ENCODE measurements around the gene ANGEL1.

Gene ANGEL1

GRCh38 chr14:76820700-76821099 lies 8.0 kb upstream of the ANGEL1 start:
- TF ChIP-seq POLR2AphosphoS5 (IDR thresholded peaks at IDR 0.05; ENCODE audit: low read depth) (no peak), SPI1 (IDR thresholded peaks at IDR 0.05; ENCODE audit: borderline replicate concordance, low read depth) (no peak), GABPA (IDR thresholded peaks at IDR 0.05; ENCODE audit: low read depth) (no peak)
- TF ChIP-seq, protein P1, sequence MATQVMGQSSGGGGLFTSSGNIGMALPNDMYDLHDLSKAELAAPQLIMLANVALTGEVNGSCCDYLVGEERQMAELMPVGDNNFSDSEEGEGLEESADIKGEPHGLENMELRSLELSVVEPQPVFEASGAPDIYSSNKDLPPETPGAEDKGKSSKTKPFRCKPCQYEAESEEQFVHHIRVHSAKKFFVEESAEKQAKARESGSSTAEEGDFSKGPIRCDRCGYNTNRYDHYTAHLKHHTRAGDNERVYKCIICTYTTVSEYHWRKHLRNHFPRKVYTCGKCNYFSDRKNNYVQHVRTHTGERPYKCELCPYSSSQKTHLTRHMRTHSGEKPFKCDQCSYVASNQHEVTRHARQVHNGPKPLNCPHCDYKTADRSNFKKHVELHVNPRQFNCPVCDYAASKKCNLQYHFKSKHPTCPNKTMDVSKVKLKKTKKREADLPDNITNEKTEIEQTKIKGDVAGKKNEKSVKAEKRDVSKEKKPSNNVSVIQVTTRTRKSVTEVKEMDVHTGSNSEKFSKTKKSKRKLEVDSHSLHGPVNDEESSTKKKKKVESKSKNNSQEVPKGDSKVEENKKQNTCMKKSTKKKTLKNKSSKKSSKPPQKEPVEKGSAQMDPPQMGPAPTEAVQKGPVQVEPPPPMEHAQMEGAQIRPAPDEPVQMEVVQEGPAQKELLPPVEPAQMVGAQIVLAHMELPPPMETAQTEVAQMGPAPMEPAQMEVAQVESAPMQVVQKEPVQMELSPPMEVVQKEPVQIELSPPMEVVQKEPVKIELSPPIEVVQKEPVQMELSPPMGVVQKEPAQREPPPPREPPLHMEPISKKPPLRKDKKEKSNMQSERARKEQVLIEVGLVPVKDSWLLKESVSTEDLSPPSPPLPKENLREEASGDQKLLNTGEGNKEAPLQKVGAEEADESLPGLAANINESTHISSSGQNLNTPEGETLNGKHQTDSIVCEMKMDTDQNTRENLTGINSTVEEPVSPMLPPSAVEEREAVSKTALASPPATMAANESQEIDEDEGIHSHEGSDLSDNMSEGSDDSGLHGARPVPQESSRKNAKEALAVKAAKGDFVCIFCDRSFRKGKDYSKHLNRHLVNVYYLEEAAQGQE (IDR thresholded peaks at IDR 0.05; ENCODE audit: insufficient replicate concordance, low read depth) = no peak
- TF ChIP-seq, protein P2, sequence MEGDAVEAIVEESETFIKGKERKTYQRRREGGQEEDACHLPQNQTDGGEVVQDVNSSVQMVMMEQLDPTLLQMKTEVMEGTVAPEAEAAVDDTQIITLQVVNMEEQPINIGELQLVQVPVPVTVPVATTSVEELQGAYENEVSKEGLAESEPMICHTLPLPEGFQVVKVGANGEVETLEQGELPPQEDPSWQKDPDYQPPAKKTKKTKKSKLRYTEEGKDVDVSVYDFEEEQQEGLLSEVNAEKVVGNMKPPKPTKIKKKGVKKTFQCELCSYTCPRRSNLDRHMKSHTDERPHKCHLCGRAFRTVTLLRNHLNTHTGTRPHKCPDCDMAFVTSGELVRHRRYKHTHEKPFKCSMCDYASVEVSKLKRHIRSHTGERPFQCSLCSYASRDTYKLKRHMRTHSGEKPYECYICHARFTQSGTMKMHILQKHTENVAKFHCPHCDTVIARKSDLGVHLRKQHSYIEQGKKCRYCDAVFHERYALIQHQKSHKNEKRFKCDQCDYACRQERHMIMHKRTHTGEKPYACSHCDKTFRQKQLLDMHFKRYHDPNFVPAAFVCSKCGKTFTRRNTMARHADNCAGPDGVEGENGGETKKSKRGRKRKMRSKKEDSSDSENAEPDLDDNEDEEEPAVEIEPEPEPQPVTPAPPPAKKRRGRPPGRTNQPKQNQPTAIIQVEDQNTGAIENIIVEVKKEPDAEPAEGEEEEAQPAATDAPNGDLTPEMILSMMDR (IDR thresholded peaks at IDR 0.05; ENCODE audit: insufficient read depth, low read length) = no peak
- Histone ChIP-seq H3K4me3 (replicated peaks; ENCODE audit: insufficient read depth, low read length) (no peak overlapping the region), H3K27ac (replicated peaks) (no peak overlapping the region), H3K27me3 (ENCODE audit: insufficient read depth, poor library complexity, severe bottlenecking) (no peaks in the 10 kb centered on the region)
- no peak for DNase-seq (ENCODE audit: low read depth in 1 of 2, low spot score in 1 of 2)

- no peaks in the 10 kb centered on the region for H3K27me3 ChIP-seq (ENCODE audit: insufficient read depth, poor library complexity, severe bottlenecking)
- no peak for DNase-seq (ENCODE audit: low read depth in 1 of 2, low spot score in 1 of 2)
- no peak overlapping the region for H3K4me3 ChIP-seq (replicated peaks; ENCODE audit: insufficient read depth, low read length)
- no peak overlapping the region for H3K27ac ChIP-seq (replicated peaks)
- TF ChIP-seq, protein P1 (IDR thresholded peaks at IDR 0.05; ENCODE audit: insufficient replicate concordance, low read depth) = no peak
- no peak for TF ChIP-seq POLR2AphosphoS5 (IDR thresholded peaks at IDR 0.05; ENCODE audit: low read depth)
- TF ChIP-seq SPI1 (IDR thresholded peaks at IDR 0.05; ENCODE audit: borderline replicate concordance, low read depth) = no peak
- no peak for TF ChIP-seq GABPA (IDR thresholded peaks at IDR 0.05; ENCODE audit: low read depth)
- TF ChIP-seq, protein P2 (IDR thresholded peaks at IDR 0.05; ENCODE audit: insufficient read depth, low read length) = no peak
Observed at GRCh38 chr14:76814726-76815645, 2.3 kb upstream of the ANGEL1 start.

DNA sequence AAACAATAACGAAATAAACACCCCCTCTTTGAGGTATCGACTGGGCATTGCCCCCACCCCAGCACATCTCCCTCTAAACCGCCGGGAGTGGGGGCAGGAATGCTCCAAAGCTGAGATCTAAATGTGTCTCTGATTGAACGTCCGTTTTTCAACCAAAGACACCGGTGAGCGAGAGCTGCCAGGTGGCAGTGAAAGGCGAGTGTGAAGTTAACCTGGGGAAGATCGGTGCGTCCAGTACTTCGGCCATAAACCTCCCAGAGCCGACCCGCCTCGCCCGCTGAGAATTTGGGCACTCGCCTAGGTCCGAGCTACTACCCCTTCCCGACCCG lies 625 bp downstream of the ANGEL1 start:
- DNase-seq (ENCODE audit: low read depth in 1 of 2, low spot score in 1 of 2) = no peak
- Histone ChIP-seq H3K27me3 (ENCODE audit: insufficient read depth, poor library complexity, severe bottlenecking) (no peaks in the 10 kb centered on the region), H3K4me3 (replicated peaks; ENCODE audit: insufficient read depth, low read length) (peak overlapping the region; percentile 69), H3K27ac (replicated peaks) (peak overlapping the region; percentile 55)
- TF ChIP-seq GABPA (IDR thresholded peaks at IDR 0.05; ENCODE audit: low read depth) = no peak
- TF ChIP-seq, protein P1 (IDR thresholded peaks at IDR 0.05; ENCODE audit: insufficient replicate concordance, low read depth) = no peak
- no peak for TF ChIP-seq POLR2AphosphoS5 (IDR thresholded peaks at IDR 0.05; ENCODE audit: low read depth)
- TF ChIP-seq SPI1 (IDR thresholded peaks at IDR 0.05; ENCODE audit: borderline replicate concordance, low read depth) = no peak
- TF ChIP-seq, protein P2 (IDR thresholded peaks at IDR 0.05; ENCODE audit: insufficient read depth, low read length) = no peak
